SK-N-SH (cell line): Measurements from ENCODE around the gene LHFPL6. TPM values are rescaled to one million over a fixed set of nuclear protein-coding genes. Genes with fewer than 3 reads are reported as not detected.

Experiments used
- CTCF ChIA-PET: fragments of 300-600, 350-600 bp; formaldehyde crosslinking; extraction: SDS; loops from one replicate; lab custom pipeline; 2021; lab: Yijun Ruan, JAX
- POLR2A ChIA-PET: fragments of 350-600 bp; sonication (Branson Sonifier 250); formaldehyde crosslinking; extraction: SDS; loops from one replicate; lab custom pipeline; 2020; ENCODE audit warnings: antibody characterized with exemption, inconsistent platforms; lab: Yijun Ruan, JAX
- DNase-seq: peaks from one replicate; pipeline ENCODE4 v3.0.0; 2012
- H2AFZ ChIP-seq: fragments of 200-600 bp; sonication (generic); 2 replicates; pipeline ENCODE4 v1.8.1; 2016; ENCODE audit warnings: antibody characterized with exemption, mild to moderate bottlenecking, low read depth
- H3F3A ChIP-seq: fragments of 200-600 bp; sonication (generic); replicated peaks from 2 replicates; pipeline ENCODE3; 2016; ENCODE audit warnings: antibody characterized with exemption, mild to moderate bottlenecking; ENCODE audit not compliant: insufficient read depth
- H3K27ac ChIP-seq, 2 experiments: fragments of 200-500 bp in 1 of 2; fragments of 200-600 bp in 1 of 2; sonication (Bioruptor generic) in 1 of 2; sonication (generic), shearing (Covaris generic) in 1 of 2; 2 replicates each; pipeline versions ENCODE4 v1.5.1 to v1.6.1; 2014 to 2016; ENCODE audit warnings: low read depth in 2 of 2, inconsistent platforms in 1 of 2, low read length in 1 of 2, mild to moderate bottlenecking in 1 of 2, mixed read lengths in 1 of 2
- H3K27me3 ChIP-seq: fragments of 200-600 bp; sonication (generic), shearing (Covaris generic); 2 replicates; pipeline ENCODE4 v1.6.1; 2016; ENCODE audit warnings: mixed run types; ENCODE audit not compliant: insufficient read depth
- H3K36me3 ChIP-seq, 2 experiments: fragments of 200-500 bp in 1 of 2; fragments of 200-600 bp in 1 of 2; sonication (Bioruptor generic) in 1 of 2; sonication (generic) in 1 of 2; replicated peaks in 1 of 2; 2 replicates each; pipeline versions ENCODE3 to v1.5.1; 2014 to 2016; ENCODE audit warnings: low read length in 1 of 2, mild to moderate bottlenecking in 1 of 2; ENCODE audit not compliant: insufficient read depth in 2 of 2, control insufficient read depth in 1 of 2
- H3K4me1 ChIP-seq, 2 experiments: fragments of 200-500 bp in 1 of 2; fragments of 200-600 bp in 1 of 2; sonication (Bioruptor generic) in 1 of 2; sonication (generic), shearing (Covaris generic) in 1 of 2; 2 replicates each; pipeline versions ENCODE4 v1.5.1 to v1.6.1; 2014 to 2016; ENCODE audit warnings: low read depth in 1 of 2, low read length in 1 of 2, mixed run types in 1 of 2; ENCODE audit not compliant: insufficient read depth in 2 of 2, control insufficient read depth in 1 of 2
- H3K4me2 ChIP-seq: fragments of 200-600 bp; sonication (generic), shearing (Covaris generic); 2 replicates; pipeline ENCODE4 v1.6.1; 2017; ENCODE audit warnings: mixed run types
- H3K4me3 ChIP-seq, 2 experiments: fragments of 200-500 bp in 1 of 2; fragments of 200-600 bp in 1 of 2; sonication (Bioruptor generic) in 1 of 2; sonication (generic), shearing (Covaris generic) in 1 of 2; 2 replicates each; pipeline versions ENCODE4 v1.5.1 to v1.8.1; 2014 to 2016; ENCODE audit warnings: low read depth in 2 of 2, inconsistent platforms in 1 of 2, low read length in 1 of 2, mild to moderate bottlenecking in 1 of 2, mixed read lengths in 1 of 2, moderate library complexity in 1 of 2
- H3K79me2 ChIP-seq: fragments of 200-600 bp; sonication (generic); 2 replicates; pipeline ENCODE4 v1.8.1; 2017; ENCODE audit warnings: mild to moderate bottlenecking; ENCODE audit not compliant: insufficient read depth
- H3K9ac ChIP-seq: fragments of 200-600 bp; sonication (generic); 2 replicates; pipeline ENCODE4 v1.6.1; 2017; ENCODE audit warnings: mixed run types
- H3K9me2 ChIP-seq: fragments of 200-600 bp; sonication (generic); 2 replicates; pipeline ENCODE4 v1.6.1; 2017; ENCODE audit warnings: mixed run types
- H3K9me3 ChIP-seq: fragments of 200-600 bp; sonication (generic); 2 replicates; pipeline ENCODE4 v1.6.1; 2017; ENCODE audit warnings: mixed run types, mild to moderate bottlenecking, moderate library complexity
- H4K20me1 ChIP-seq: fragments of 200-600 bp; sonication (generic); 2 replicates; pipeline ENCODE4 v1.6.1; 2017; ENCODE audit warnings: mild to moderate bottlenecking, mixed run types; ENCODE audit not compliant: insufficient read depth
- CHD2 ChIP-seq: fragments of 150-350 bp; IDR thresholded peaks from 2 replicates; pipeline ENCODE4 v1.6.1; 2018; ENCODE audit warnings: low read length; ENCODE audit not compliant: partially characterized antibody
- EZH2phosphoT487 ChIP-seq: fragments of 200-600 bp; sonication (generic); IDR thresholded peaks from 2 replicates; pipeline ENCODE4 v1.6.1; 2017; ENCODE audit warnings: low read depth, mixed run types, mild to moderate bottlenecking, antibody characterized with exemption, moderate library complexity, borderline replicate concordance
- FOSL2 ChIP-seq: IDR thresholded peaks from 2 replicates; pipeline ENCODE4 v1.4.0; 2012; ENCODE audit warnings: low read depth, mild to moderate bottlenecking, moderate library complexity, borderline replicate concordance
- FOXJ3 ChIP-seq: sonication (generic); formaldehyde crosslinking; IDR thresholded peaks from 2 replicates; pipeline ENCODE4 v1.5.1; 2020; ENCODE audit warnings: mild to moderate bottlenecking, missing genetic modification reagents
- JUND ChIP-seq: IDR thresholded peaks from 2 replicates; pipeline ENCODE4 v1.4.0; 2012
- NRF1 ChIP-seq: IDR thresholded peaks from 2 replicates; pipeline ENCODE4 v1.6.1; 2012; ENCODE audit warnings: low read depth, mild to moderate bottlenecking, low read length
- POLR2AphosphoS5 ChIP-seq: IDR thresholded peaks from 2 replicates; pipeline ENCODE4 v1.6.1; 2012; ENCODE audit warnings: low read depth, low read length
- SIN3A ChIP-seq: IDR thresholded peaks from 2 replicates; pipeline ENCODE4 v1.6.1; 2012; ENCODE audit warnings: low read depth, mild to moderate bottlenecking, low read length, moderate library complexity, borderline replicate concordance
- WGBS: methylation state at CpG from one replicate; pipeline ENCODE4 v1.1.6; 2017; ENCODE audit warnings: low lambda C conversion rate; 5-methylcytosine and 5-hydroxymethylcytosine counted together
- polyA plus RNA-seq, 3 experiments: library from polyadenylated mRNA; depleted of rRNA; stranded (reverse); fragments of >200 nt; gene quantifications; 2 replicates each; pipeline ENCODE4 v1.2.3, GENCODE V29; 2012
- TF ChIP-seq, protein P1 (sequence below): fragments of 150-350 bp; IDR thresholded peaks from 2 replicates; pipeline ENCODE4 v1.6.1; 2016; ENCODE audit warnings: mild to moderate bottlenecking, low read depth, low read length
- TF ChIP-seq, protein P2 (sequence below): fragments of 150-350 bp; IDR thresholded peaks from 2 replicates; pipeline ENCODE4 v1.6.1; 2017; ENCODE audit warnings: antibody characterized with exemption, low read length, low read depth, borderline replicate concordance
- TF ChIP-seq, protein P3 (sequence below): IDR thresholded peaks from 2 replicates; pipeline ENCODE4; 2012
- TF ChIP-seq, protein P4 (sequence below): IDR thresholded peaks from 2 replicates; pipeline ENCODE4 v1.6.1; 2012; ENCODE audit warnings: mild to moderate bottlenecking, low read depth, low read length, moderate library complexity
- TF ChIP-seq, protein P5 (sequence below): IDR thresholded peaks from 2 replicates; pipeline ENCODE4 v1.4.0; 2012; ENCODE audit warnings: low read depth, borderline replicate concordance

LHFPL6 gene
- polyA plus RNA-seq, 1 of the 3 experiments (the other 2 are of a cell fraction) = 22.2 TPM

DNA sequence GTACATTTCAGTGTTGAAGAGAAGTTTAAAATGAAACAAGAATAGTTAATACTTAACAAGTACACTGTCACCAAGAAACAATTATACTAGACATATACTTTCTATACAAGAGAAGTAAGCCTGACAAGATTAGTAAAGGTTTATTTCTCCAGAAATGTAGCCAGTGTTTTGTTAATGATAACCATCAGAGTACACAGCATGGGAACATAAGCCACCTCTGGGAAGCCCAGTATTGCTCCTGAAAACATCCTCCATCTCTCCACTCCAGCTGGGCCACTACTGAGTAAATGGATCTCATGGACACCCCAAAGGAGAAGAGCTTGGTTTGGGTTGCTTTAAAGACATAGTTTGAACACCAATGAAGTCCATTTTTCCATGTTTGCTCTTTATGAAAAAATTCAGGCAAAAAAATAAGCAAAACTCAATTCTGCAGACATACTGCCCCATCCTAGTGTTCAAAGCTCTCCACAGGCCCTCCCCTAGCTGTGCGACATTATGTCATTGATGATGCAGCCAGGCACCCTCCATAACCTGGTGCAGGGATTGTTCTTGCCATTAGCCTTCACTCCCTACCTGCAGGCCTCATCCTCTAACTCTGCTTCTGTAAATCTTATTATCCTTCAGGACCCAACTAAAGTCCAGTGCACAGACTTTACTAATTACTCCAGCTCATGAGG, 61.9 kb downstream of the LHFPL6 start (continued):
- no peak for TF ChIP-seq NRF1
- no peak for TF ChIP-seq POLR2AphosphoS5

DNA sequence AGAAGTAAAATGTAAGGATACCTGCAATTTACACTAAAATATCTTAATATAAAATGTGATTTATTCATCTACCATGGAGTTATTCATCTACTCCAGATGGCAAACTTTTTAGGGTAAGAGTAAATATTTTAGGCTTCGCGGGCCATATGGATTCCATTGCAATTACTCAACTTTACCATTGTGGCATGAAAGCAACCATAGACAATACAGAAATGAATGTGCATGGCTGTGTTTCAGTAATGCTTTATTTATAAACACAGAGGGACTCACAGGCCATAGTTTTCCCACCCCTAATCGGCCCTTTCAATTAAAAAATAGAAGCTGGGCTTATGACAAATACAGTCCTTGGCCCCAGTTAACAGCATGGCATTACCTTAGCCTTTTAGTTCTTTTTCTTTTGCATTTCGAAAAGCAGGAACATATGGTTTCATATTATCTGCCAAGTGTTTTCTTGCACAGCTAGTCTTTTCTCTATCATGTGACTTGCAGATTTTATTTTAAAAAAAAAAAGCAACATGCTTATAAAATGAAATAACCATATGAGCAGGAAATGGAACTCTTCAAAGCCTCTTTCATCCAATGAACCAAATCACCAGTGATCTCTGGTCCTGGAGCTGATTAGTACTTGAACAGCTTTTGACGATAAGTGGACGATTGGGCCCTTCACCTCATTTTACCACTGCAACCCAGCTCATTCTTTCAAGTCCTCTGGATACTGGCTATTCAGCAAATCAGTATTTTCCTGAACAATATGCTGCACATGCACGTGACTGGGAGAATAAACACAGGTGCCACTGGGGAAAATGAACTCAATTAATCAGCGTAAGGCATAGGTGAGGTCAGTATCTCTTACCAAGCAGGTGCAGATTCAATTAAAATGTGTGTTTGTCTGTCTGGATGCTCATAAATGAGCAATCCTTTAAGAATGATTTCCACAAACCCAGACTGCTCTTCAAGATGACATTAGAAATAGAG, 63.9 kb downstream of the LHFPL6 start:
- DNase-seq = no peak
- ChIA-PET POLR2A (no interaction called here), CTCF (interaction anchor here (1.2 to 1.5 kb wide), 2 partner anchors 73 to 216 kb away, joined by 3 to 5 read pairs; no protein-coding TSS in a partner anchor)
- TF ChIP-seq SIN3A = no peak
- TF ChIP-seq FOSL2 = no peak
- TF ChIP-seq, protein P1, sequence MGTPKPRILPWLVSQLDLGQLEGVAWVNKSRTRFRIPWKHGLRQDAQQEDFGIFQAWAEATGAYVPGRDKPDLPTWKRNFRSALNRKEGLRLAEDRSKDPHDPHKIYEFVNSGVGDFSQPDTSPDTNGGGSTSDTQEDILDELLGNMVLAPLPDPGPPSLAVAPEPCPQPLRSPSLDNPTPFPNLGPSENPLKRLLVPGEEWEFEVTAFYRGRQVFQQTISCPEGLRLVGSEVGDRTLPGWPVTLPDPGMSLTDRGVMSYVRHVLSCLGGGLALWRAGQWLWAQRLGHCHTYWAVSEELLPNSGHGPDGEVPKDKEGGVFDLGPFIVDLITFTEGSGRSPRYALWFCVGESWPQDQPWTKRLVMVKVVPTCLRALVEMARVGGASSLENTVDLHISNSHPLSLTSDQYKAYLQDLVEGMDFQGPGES = no peak
- TF ChIP-seq FOXJ3 (CRISPR knock-in tag) = no peak
- TF ChIP-seq, protein P2, sequence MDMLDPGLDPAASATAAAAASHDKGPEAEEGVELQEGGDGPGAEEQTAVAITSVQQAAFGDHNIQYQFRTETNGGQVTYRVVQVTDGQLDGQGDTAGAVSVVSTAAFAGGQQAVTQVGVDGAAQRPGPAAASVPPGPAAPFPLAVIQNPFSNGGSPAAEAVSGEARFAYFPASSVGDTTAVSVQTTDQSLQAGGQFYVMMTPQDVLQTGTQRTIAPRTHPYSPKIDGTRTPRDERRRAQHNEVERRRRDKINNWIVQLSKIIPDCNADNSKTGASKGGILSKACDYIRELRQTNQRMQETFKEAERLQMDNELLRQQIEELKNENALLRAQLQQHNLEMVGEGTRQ = no peak
- TF ChIP-seq, protein P3, sequence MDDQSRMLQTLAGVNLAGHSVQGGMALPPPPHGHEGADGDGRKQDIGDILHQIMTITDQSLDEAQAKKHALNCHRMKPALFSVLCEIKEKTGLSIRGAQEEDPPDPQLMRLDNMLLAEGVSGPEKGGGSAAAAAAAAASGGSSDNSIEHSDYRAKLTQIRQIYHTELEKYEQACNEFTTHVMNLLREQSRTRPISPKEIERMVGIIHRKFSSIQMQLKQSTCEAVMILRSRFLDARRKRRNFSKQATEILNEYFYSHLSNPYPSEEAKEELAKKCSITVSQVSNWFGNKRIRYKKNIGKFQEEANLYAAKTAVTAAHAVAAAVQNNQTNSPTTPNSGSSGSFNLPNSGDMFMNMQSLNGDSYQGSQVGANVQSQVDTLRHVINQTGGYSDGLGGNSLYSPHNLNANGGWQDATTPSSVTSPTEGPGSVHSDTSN = no peak
- TF ChIP-seq NRF1 = no peak
- TF ChIP-seq EZH2phosphoT487 = no peak
- TF ChIP-seq, protein P4, sequence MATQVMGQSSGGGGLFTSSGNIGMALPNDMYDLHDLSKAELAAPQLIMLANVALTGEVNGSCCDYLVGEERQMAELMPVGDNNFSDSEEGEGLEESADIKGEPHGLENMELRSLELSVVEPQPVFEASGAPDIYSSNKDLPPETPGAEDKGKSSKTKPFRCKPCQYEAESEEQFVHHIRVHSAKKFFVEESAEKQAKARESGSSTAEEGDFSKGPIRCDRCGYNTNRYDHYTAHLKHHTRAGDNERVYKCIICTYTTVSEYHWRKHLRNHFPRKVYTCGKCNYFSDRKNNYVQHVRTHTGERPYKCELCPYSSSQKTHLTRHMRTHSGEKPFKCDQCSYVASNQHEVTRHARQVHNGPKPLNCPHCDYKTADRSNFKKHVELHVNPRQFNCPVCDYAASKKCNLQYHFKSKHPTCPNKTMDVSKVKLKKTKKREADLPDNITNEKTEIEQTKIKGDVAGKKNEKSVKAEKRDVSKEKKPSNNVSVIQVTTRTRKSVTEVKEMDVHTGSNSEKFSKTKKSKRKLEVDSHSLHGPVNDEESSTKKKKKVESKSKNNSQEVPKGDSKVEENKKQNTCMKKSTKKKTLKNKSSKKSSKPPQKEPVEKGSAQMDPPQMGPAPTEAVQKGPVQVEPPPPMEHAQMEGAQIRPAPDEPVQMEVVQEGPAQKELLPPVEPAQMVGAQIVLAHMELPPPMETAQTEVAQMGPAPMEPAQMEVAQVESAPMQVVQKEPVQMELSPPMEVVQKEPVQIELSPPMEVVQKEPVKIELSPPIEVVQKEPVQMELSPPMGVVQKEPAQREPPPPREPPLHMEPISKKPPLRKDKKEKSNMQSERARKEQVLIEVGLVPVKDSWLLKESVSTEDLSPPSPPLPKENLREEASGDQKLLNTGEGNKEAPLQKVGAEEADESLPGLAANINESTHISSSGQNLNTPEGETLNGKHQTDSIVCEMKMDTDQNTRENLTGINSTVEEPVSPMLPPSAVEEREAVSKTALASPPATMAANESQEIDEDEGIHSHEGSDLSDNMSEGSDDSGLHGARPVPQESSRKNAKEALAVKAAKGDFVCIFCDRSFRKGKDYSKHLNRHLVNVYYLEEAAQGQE = no peak
- TF ChIP-seq, protein P5, sequence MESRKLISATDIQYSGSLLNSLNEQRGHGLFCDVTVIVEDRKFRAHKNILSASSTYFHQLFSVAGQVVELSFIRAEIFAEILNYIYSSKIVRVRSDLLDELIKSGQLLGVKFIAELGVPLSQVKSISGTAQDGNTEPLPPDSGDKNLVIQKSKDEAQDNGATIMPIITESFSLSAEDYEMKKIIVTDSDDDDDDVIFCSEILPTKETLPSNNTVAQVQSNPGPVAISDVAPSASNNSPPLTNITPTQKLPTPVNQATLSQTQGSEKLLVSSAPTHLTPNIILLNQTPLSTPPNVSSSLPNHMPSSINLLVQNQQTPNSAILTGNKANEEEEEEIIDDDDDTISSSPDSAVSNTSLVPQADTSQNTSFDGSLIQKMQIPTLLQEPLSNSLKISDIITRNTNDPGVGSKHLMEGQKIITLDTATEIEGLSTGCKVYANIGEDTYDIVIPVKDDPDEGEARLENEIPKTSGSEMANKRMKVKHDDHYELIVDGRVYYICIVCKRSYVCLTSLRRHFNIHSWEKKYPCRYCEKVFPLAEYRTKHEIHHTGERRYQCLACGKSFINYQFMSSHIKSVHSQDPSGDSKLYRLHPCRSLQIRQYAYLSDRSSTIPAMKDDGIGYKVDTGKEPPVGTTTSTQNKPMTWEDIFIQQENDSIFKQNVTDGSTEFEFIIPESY = no peak
- TF ChIP-seq CHD2 = no peak
- no peak for TF ChIP-seq JUND
- Histone ChIP-seq H4K20me1 (no peaks in the 10 kb centered on the region), H3K79me2 (no peaks in the 10 kb centered on the region), H3K9me2 (no peaks in the 10 kb centered on the region), H3K9me3 (no peaks in the 10 kb centered on the region), H3K4me1 (peaks cover 0 to 15% of the 10 kb centered on the region in 2 experiments; a peak in 1 of 4 replicates), H3K27me3 (no peaks in the 10 kb centered on the region), H2AFZ (no peak overlapping the region), H3K4me2 (no peak overlapping the region), H3K4me3 (no peak overlapping the region), H3F3A (no peaks in the 10 kb centered on the region), H3K9ac (no peak overlapping the region), H3K36me3 (no peaks in the 10 kb centered on the region), H3K27ac (no peak overlapping the region)
- 88% methylated on average over 8 of the region's 8 CpGs for WGBS
